A673 (cell line): ENCODE measurements around the gene KRTAP6-3.

Source experiments
- CTCF ChIP-seq: fragments of 300-800, 200-600 bp; sonication (generic); conservative IDR thresholded peaks from 2 replicates; pipeline ENCODE4 v1.5.1; 2017; ENCODE audit warnings: low read depth, mild to moderate bottlenecking, antibody characterized with exemption, low read length, moderate library complexity, mixed read lengths
- EZH2 ChIP-seq: fragments of 200-600 bp; sonication (generic); IDR thresholded peaks from 2 replicates; pipeline ENCODE4 v1.6.1; 2017; ENCODE audit warnings: borderline replicate concordance, low read depth, mild to moderate bottlenecking, mixed read lengths, antibody characterized with exemption, low read length; ENCODE audit not compliant: poor library complexity, severe bottlenecking

DNA sequence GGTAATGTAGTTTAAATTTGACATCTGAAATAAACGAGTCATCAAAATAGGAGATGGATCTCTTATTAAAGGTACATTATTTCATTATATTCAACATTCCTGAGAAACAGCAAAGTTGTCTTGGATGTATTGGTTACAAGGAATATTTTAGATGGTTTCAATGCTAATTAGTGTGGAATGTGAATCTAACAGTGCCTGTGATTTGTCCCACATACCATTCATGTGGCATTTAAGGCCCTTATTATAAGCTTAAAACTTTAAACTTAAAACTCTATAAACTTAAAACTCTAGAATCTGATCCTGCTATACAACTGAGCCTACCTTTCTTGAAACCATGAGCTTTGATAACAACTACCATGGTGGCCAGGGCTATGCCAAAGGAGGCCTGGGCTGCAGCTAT is 8.5 kb downstream of the KRTAP6-3 start, which contains the start of gene KRTAP22-1:
- TF ChIP-seq CTCF = no peak
- TF ChIP-seq EZH2 = no peak
